Measurements from ENCODE around the gene PIK3R3. TPM values are rescaled to one million over a fixed set of nuclear protein-coding genes. Genes with fewer than 3 reads are reported as not detected.

Gene PIK3R3
- total RNA-seq, 4 donors from 2014 or later = 3.0 to 5.9 (median 4.7) TPM

DNA sequence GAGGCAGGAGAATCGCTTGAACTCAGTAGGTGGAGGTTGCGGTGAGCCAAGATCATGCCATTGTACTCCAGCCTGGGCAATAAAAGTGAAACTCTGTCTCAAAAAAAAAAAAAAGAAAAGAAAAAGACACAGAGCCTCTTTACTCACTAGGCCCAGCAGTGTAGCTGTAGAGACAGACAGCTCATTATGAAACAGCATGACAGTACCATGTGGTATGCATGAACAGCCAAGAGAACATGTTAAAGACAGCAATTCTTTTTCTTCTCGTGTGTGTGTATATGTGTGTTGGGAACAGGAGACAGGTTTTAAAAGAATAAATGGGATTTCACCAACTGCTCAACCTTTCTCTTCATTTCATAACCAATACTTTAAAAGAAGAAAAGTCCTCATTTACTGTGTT, 118.8 kb downstream of the PIK3R3 start:
- intact Hi-C loops (cut with DNase I; ENCODE audit: low total_unique reads) (no loop called here), in situ Hi-C loops (cut with MboI; ENCODE audit: low pct_ligation_motif_present in 1 of 4, low pct_unique_long_range_greater_than_20kb in 1 of 4, low sequenced_read_pairs in 3 of 4) (no loop called here)
- no peak overlapping the region for H3K27ac ChIP-seq
- H3K27me3 ChIP-seq = no peaks in the 10 kb centered on the region
- H3K4me1 ChIP-seq = no peaks in the 10 kb centered on the region
- peaks cover 0 to 32% (median 11%) of the 10 kb centered on the region in 4 donors for H3K36me3 ChIP-seq
- DNase-seq = no peak
- no peaks in the 10 kb centered on the region for H3K9me3 ChIP-seq
- TF ChIP-seq POLR2AphosphoS5 (IDR thresholded peaks at IDR 0.05) (no peak), CTCF (IDR thresholded peaks at IDR 0.05) (no peak), EP300 (IDR thresholded peaks at IDR 0.05; ENCODE audit: low read depth) (no peak)
- no peak overlapping the region for H3K4me3 ChIP-seq
- 85 to 98% methylated on average over 3 of the region's 3 CpGs for WGBS, 2 donors (ENCODE audit: low coverage in 1 of 2)

GRCh38 chr1:46012236-46012635, 120.2 kb downstream of the PIK3R3 start:
- Histone ChIP-seq H3K4me3 (no peak overlapping the region), H3K4me1 (no peaks in the 10 kb centered on the region), H3K9me3 (no peaks in the 10 kb centered on the region), H3K27me3 (no peaks in the 10 kb centered on the region), H3K27ac (no peak overlapping the region), H3K36me3 (peaks cover 0 to 38% (median 17%) of the 10 kb centered on the region in 4 donors)
- in situ Hi-C loops (cut with MboI; ENCODE audit: low pct_ligation_motif_present in 1 of 4, low pct_unique_long_range_greater_than_20kb in 1 of 4, low sequenced_read_pairs in 3 of 4) = no loop called here
- WGBS, 2 donors (ENCODE audit: low coverage in 1 of 2) = 96% methylated on average over 1 of the region's 1 CpG; no CpG with 5 or more reads in 1 of the 2 donors
- intact Hi-C loops (cut with DNase I; ENCODE audit: low total_unique reads) = no loop called here
- TF ChIP-seq POLR2AphosphoS5 (IDR thresholded peaks at IDR 0.05) (no peak), EP300 (IDR thresholded peaks at IDR 0.05; ENCODE audit: low read depth) (no peak), POLR2A (IDR thresholded peaks at IDR 0.05) (no peak), CTCF (IDR thresholded peaks at IDR 0.05) (no peak)
- DNase-seq = no peak

DNA sequence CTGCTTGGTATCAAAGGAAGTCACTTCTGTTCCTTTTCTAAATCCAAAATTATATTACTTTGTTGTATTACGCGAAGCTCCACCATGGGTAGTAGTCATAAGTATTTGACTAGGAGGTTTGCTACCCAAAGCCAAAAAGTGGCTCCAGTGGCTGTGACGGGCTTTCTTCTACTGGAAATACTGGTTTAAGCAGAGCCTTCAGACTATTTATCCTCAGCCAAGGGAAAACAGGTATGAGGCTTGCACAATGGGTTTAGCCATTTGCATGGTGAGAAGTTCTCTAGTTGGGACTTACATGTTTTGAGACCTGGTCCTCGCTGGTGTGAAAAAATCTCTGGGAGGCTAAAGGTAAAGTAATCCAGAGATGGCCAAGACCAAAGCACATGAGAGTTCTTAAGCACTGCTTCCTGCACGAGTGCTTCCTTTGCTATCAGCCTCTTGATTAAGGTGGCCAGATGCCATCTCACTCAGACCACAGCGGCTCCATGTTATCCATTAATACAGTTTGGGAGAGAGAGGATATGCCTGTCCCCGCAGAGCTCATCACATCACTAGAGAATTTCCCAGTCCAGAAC, 121.2 kb downstream of the PIK3R3 start:
- TF ChIP-seq POLR2A (IDR thresholded peaks at IDR 0.05) (no peak), CTCF (IDR thresholded peaks at IDR 0.05) (no peak), EP300 (IDR thresholded peaks at IDR 0.05; ENCODE audit: low read depth) (no peak), POLR2AphosphoS5 (IDR thresholded peaks at IDR 0.05) (no peak)
- no peak for DNase-seq
- in situ Hi-C loops (cut with MboI; ENCODE audit: low pct_ligation_motif_present in 1 of 4, low pct_unique_long_range_greater_than_20kb in 1 of 4, low sequenced_read_pairs in 3 of 4) (no loop called here), intact Hi-C loops (cut with DNase I; ENCODE audit: low total_unique reads) (no loop called here)
- H3K9me3 ChIP-seq = no peaks in the 10 kb centered on the region
- no peak overlapping the region for H3K27ac ChIP-seq
- H3K4me3 ChIP-seq = no peak overlapping the region
- no peaks in the 10 kb centered on the region for H3K27me3 ChIP-seq
- 91% methylated on average over 7 of the region's 7 CpGs; no CpG with 5 or more reads in 1 of the 2 donors for WGBS, 2 donors (ENCODE audit: low coverage in 1 of 2)
- H3K36me3 ChIP-seq = peaks cover 0 to 42% (median 20%) of the 10 kb centered on the region in 4 donors
- no peaks in the 10 kb centered on the region for H3K4me1 ChIP-seq

DNA sequence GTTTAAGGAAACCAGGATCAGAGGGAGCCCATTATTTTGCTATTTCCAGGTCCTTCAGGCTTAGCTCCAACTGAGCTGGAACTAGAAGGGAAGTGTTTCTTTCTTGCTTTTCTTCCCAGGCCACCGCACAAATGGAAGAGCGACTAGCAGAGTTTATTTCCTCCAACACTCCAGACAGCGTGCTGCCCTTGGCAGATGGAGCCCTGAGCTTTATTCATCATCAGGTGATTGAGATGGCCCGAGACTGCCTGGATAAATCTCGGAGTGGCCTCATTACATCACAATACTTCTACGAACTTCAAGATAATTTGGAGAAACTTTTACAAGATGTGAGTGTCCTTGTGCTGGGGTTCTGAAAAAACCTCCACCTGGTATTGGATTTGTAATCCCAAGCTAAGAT, 121.8 kb downstream of the PIK3R3 start:
- no peak overlapping the region for H3K4me3 ChIP-seq
- in situ Hi-C loops (cut with MboI; ENCODE audit: low pct_ligation_motif_present in 1 of 4, low pct_unique_long_range_greater_than_20kb in 1 of 4, low sequenced_read_pairs in 3 of 4) = no loop called here
- H3K36me3 ChIP-seq = peaks cover 0 to 43% (median 21%) of the 10 kb centered on the region in 4 donors
- DNase-seq = no peak
- TF ChIP-seq POLR2A (IDR thresholded peaks at IDR 0.05) (no peak), POLR2AphosphoS5 (IDR thresholded peaks at IDR 0.05) (no peak), CTCF (IDR thresholded peaks at IDR 0.05) (no peak), EP300 (IDR thresholded peaks at IDR 0.05; ENCODE audit: low read depth) (no peak)
- no peaks in the 10 kb centered on the region for H3K27me3 ChIP-seq
- no peaks in the 10 kb centered on the region for H3K4me1 ChIP-seq
- H3K27ac ChIP-seq = no peak overlapping the region
- 93 to 100% methylated on average over 5 to 6 of the region's 6 CpGs for WGBS, 2 donors (ENCODE audit: low coverage in 1 of 2)
- intact Hi-C loops (cut with DNase I; ENCODE audit: low total_unique reads) = no loop called here
- H3K9me3 ChIP-seq = no peaks in the 10 kb centered on the region
